ENCODE data around the gene DNAAF8. TPM values are rescaled to one million over a fixed set of nuclear protein-coding genes. Genes with fewer than 3 reads are reported as not detected.
"Not testable (repeated sequence)": the region's sequence is repeated elsewhere in the genome, so short reads cannot be mapped to it uniquely, and the experiment has no call there.

DNAAF8 gene
- polyA plus RNA-seq, 3 donors: 0.43 to 0.94 (median 0.90) TPM

- H3K27ac ChIP-seq (ENCODE audit: low read depth, low read length): no peak overlapping the region
- WGBS, 3 donors: 79 to 84% (median 80%) methylated on average over 7 of the region's 7 CpGs
Observed at GRCh38 chr16:4706871-4707270, 27.5 kb upstream of the DNAAF8 start.

GRCh38 chr16:4709481-4709880 lies 24.9 kb upstream of the DNAAF8 start:
- WGBS, 3 donors: 95 to 97% (median 97%) methylated on average over 4 of the region's 4 CpGs
- H3K27ac ChIP-seq (ENCODE audit: low read depth, low read length): no peak overlapping the region

- 47 to 91% (median 89%) methylated on average over 18 of the region's 18 CpGs for WGBS, 3 donors
Observed at GRCh38 chr16:4713663-4714501, 20.5 kb upstream of the DNAAF8 start.

GRCh38 chr16:4714996-4715395 lies 19.3 kb upstream of the DNAAF8 start:
- 93 to 98% (median 97%) methylated on average over 2 of the region's 2 CpGs for WGBS, 3 donors
- no peak overlapping the region for H3K27ac ChIP-seq (ENCODE audit: low read depth, low read length)

More at GRCh38 chr16:4713663-4714501, 20.5 kb upstream of the DNAAF8 start:
- H3K27ac ChIP-seq (ENCODE audit: low read depth, low read length): no peak overlapping the region

GRCh38 chr16:4718466-4718865 lies 15.9 kb upstream of the DNAAF8 start:
- H3K27ac ChIP-seq (ENCODE audit: low read depth, low read length): no peak overlapping the region
- WGBS, 3 donors: 75 to 80% (median 78%) methylated on average over 5 of the region's 5 CpGs

- WGBS, 3 donors: 95 to 96% (median 96%) methylated on average over 14 of the region's 14 CpGs
- no peak overlapping the region for H3K27ac ChIP-seq (ENCODE audit: low read depth, low read length)
Observed at GRCh38 chr16:4723071-4723767, 11.1 kb upstream of the DNAAF8 start.

- WGBS, 3 donors: 90 to 94% (median 91%) methylated on average over 11 of the region's 11 CpGs
Observed at GRCh38 chr16:4724661-4725270, 9.6 kb upstream of the DNAAF8 start.

GRCh38 chr16:4726616-4727015 lies 7.7 kb upstream of the DNAAF8 start:
- 93 to 94% (median 93%) methylated on average over 18 of the region's 18 CpGs for WGBS, 3 donors
- H3K27ac ChIP-seq (ENCODE audit: low read depth, low read length): no peak overlapping the region

More at GRCh38 chr16:4724661-4725270, 9.6 kb upstream of the DNAAF8 start:
- H3K27ac ChIP-seq (ENCODE audit: low read depth, low read length): no peak overlapping the region

GRCh38 chr16:4728676-4729075 lies 5.7 kb upstream of the DNAAF8 start:
- 94 to 97% (median 95%) methylated on average over 8 of the region's 8 CpGs for WGBS, 3 donors
- H3K27ac ChIP-seq (ENCODE audit: low read depth, low read length): no peak overlapping the region

- no peak overlapping the region for H3K27ac ChIP-seq (ENCODE audit: low read depth, low read length)
- WGBS, 3 donors: 89 to 94% (median 94%) methylated on average over 15 of the region's 15 CpGs
Observed at GRCh38 chr16:4729876-4730275, 4.5 kb upstream of the DNAAF8 start.

GRCh38 chr16:4733211-4733742 lies 1.1 kb upstream of the DNAAF8 start:
- 20 to 42% (median 36%) methylated on average over 17 of the region's 17 CpGs for WGBS, 3 donors
- no peak overlapping the region for H3K27ac ChIP-seq (ENCODE audit: low read depth, low read length)

GRCh38 chr16:4733747-4734062 lies 632 bp upstream of the DNAAF8 start:
- 0 to 1% (median 1%) methylated on average over 19 of the region's 19 CpGs for WGBS, 3 donors
- H3K27ac ChIP-seq (ENCODE audit: low read depth, low read length): no peak overlapping the region

- 3 to 7% (median 5%) methylated on average over 38 of the region's 38 CpGs for WGBS, 3 donors
- no peak overlapping the region for H3K27ac ChIP-seq (ENCODE audit: low read depth, low read length)
Observed at GRCh38 chr16:4734730-4735535, 596 bp downstream of the DNAAF8 start.

- no peak overlapping the region for H3K27ac ChIP-seq (ENCODE audit: low read depth, low read length)
- 83 to 93% (median 89%) methylated on average over 4 of the region's 4 CpGs for WGBS, 3 donors
Observed at GRCh38 chr16:4736546-4736945, 2.2 kb downstream of the DNAAF8 start.

GRCh38 chr16:4737545-4737944 lies 3.2 kb downstream of the DNAAF8 start:
- no peak overlapping the region for H3K27ac ChIP-seq (ENCODE audit: low read depth, low read length)
- 72 to 86% (median 83%) methylated on average over 15 of the region's 15 CpGs for WGBS, 3 donors

- H3K27ac ChIP-seq (ENCODE audit: low read depth, low read length): not testable (repeated sequence)
- WGBS, 3 donors: 79 to 84% (median 83%) methylated on average over 5 of the region's 5 CpGs
Observed at GRCh38 chr16:4738370-4738769, 4.0 kb downstream of the DNAAF8 start.

GRCh38 chr16:4743226-4743878 lies 9.0 kb downstream of the DNAAF8 start:
- no peak overlapping the region for H3K27ac ChIP-seq (ENCODE audit: low read depth, low read length)
- 34 to 42% (median 35%) methylated on average over 14 of the region's 14 CpGs for WGBS, 3 donors

Measured in adipose tissue (tissue), 3 donors.